ENCODE data around the gene MAK. TPM values are rescaled to one million over a fixed set of nuclear protein-coding genes. Genes with fewer than 3 reads are reported as not detected.

Gene MAK
- total RNA-seq, 1 experiment from 2014 or later = 0.20 TPM

DNA sequence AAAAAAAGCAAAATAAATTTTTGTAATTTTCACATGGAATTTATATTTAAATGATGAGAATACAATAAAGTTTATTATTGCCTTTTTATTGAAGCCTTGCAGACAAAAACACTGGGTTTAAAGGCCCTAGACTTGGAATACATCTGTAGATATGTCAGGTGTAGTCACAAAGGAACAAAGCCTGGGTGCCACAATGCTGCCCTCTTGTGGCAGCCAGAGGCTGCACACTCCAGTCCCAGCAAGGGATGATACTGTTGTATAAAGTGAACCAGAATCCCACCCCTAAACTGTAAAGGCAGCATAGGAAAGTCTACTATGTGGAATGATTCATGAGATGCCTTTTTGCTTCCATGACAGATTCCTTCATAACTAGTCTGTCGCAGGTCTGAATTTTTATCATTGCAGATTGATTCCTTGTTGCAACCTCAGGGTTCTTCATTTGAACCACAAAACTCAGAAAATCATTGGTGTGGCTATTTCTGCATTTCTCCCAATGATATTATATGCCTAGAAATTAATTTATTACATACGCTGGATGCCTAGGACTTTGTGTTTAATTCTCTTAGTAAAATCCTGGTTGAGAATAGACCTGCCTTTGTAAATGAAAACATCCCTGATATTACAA, 37.0 kb downstream of the MAK start:
- no peak overlapping the region for H2AK5ac ChIP-seq (ENCODE audit: insufficient read length, low read length)
- no peaks in the 10 kb centered on the region; the same call in 1 of the 2 replicates for H3K27me3 Mint-ChIP-seq (ENCODE audit: low read depth)
- H4K5ac ChIP-seq (ENCODE audit: insufficient read length, low read depth, low read length) = no peak overlapping the region
- H3K56ac ChIP-seq (ENCODE audit: insufficient read length, low read depth, low read length) = no peak overlapping the region
- H3K23ac ChIP-seq (ENCODE audit: insufficient read length, low read depth, low read length) = no peak overlapping the region
- peaks cover 3% of the 10 kb centered on the region for H3K23me2 ChIP-seq (ENCODE audit: insufficient read length, low read depth, low read length, poor library complexity, severe bottlenecking)
- H3K14ac ChIP-seq (ENCODE audit: insufficient read depth, low read length) = no peak overlapping the region
- WGBS (ENCODE audit: extremely low coverage, insufficient read length, low lambda C conversion rate) = no CpG with 5 or more reads among the region's 2 CpGs
- H3K27me3 ChIP-seq (ENCODE audit: insufficient read depth, low read length) = no peaks in the 10 kb centered on the region
- peak overlapping the region in 1 of 3 experiments; percentile 3; a peak in 1 of 7 replicates for H3K27ac Mint-ChIP-seq
- H2AFZ ChIP-seq (ENCODE audit: low read length) = no peak overlapping the region
- no peak overlapping the region for H3K4ac ChIP-seq (ENCODE audit: low read depth, low read length)
- no peak overlapping the region for H3K9ac ChIP-seq (ENCODE audit: extremely low read depth, insufficient read length, low read length)
- no peaks in the 10 kb centered on the region for H3K79me2 ChIP-seq (ENCODE audit: insufficient read depth, low read length)
- H4K91ac ChIP-seq (ENCODE audit: insufficient read length, low read depth, low read length) = no peak overlapping the region
- H3K79me1 ChIP-seq (ENCODE audit: insufficient read depth, low read depth, low read length, poor library complexity, severe bottlenecking) = no peaks in the 10 kb centered on the region
- H3K9me3 Mint-ChIP-seq = no peaks in the 10 kb centered on the region
- H3K4me1 Mint-ChIP-seq = peaks cover 10 to 15% of the 10 kb centered on the region in 2 experiments
- no peak overlapping the region for H3K27ac ChIP-seq (ENCODE audit: insufficient read length, low read depth, low read length)
- TF ChIP-seq, protein P1, sequence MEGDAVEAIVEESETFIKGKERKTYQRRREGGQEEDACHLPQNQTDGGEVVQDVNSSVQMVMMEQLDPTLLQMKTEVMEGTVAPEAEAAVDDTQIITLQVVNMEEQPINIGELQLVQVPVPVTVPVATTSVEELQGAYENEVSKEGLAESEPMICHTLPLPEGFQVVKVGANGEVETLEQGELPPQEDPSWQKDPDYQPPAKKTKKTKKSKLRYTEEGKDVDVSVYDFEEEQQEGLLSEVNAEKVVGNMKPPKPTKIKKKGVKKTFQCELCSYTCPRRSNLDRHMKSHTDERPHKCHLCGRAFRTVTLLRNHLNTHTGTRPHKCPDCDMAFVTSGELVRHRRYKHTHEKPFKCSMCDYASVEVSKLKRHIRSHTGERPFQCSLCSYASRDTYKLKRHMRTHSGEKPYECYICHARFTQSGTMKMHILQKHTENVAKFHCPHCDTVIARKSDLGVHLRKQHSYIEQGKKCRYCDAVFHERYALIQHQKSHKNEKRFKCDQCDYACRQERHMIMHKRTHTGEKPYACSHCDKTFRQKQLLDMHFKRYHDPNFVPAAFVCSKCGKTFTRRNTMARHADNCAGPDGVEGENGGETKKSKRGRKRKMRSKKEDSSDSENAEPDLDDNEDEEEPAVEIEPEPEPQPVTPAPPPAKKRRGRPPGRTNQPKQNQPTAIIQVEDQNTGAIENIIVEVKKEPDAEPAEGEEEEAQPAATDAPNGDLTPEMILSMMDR (conservative IDR thresholded peaks at IDR 0.05) = peak; percentile 99
- H3K4me3 Mint-ChIP-seq = no peak overlapping the region
- H3K9me3 ChIP-seq (ENCODE audit: control insufficient read depth, low read depth, low read length) = no peaks in the 10 kb centered on the region
- no peak overlapping the region for H2BK120ac ChIP-seq (ENCODE audit: low read depth, low read length, poor library complexity, severe bottlenecking)
- no peak overlapping the region for H4K8ac ChIP-seq (replicated peaks; ENCODE audit: insufficient read length, low read depth, low read length)
- peak; percentile 74 for DNase-seq
- peaks cover 3 to 4% (median 4%) of the 10 kb centered on the region in 3 experiments; a peak in 2 of 7 replicates for H3K36me3 Mint-ChIP-seq (ENCODE audit: insufficient read depth in 1 of 3, low read depth in 3 of 3)
- no peak overlapping the region for H2BK15ac ChIP-seq (ENCODE audit: low read depth, low read length)
- H2BK20ac ChIP-seq (ENCODE audit: low read depth, low read length, poor library complexity, severe bottlenecking) = no peak overlapping the region
- no peak overlapping the region for H2BK12ac ChIP-seq (ENCODE audit: insufficient read length, low read depth, low read length)
- H4K20me1 ChIP-seq (ENCODE audit: control insufficient read depth, insufficient read depth, insufficient read length) = no peaks in the 10 kb centered on the region
- H3T11ph ChIP-seq (ENCODE audit: low read length) = no peak overlapping the region
- H3K4me2 ChIP-seq (ENCODE audit: insufficient read depth, insufficient read length, low read length) = no peak overlapping the region
- no peaks in the 10 kb centered on the region for H3K4me1 ChIP-seq (ENCODE audit: insufficient read depth, low read length)
- no peak overlapping the region for H3K18ac ChIP-seq (ENCODE audit: insufficient read length, low read depth, low read length)
- no peak overlapping the region for H2BK5ac ChIP-seq (ENCODE audit: insufficient read length, low read length)
